Measurements from ENCODE around the gene STXBP6. TPM values are rescaled to one million over a fixed set of nuclear protein-coding genes. Genes with fewer than 3 reads are reported as not detected.

The STXBP6 gene
- polyA plus RNA-seq, 1 donor from 2014 or later: 14.6 TPM

- TF ChIP-seq POLR2AphosphoS5 (IDR thresholded peaks at IDR 0.05) (no peak), MXI1 (conservative IDR thresholded peaks at IDR 0.05; ENCODE audit: poor library complexity, severe bottlenecking) (no peak), CTCF (IDR thresholded peaks at IDR 0.05; ENCODE audit: poor library complexity, severe bottlenecking) (no peak), RAD21 (conservative IDR thresholded peaks at IDR 0.05) (no peak), EP300 (conservative IDR thresholded peaks at IDR 0.05; ENCODE audit: poor library complexity, severe bottlenecking) (no peak), TAF1 (IDR thresholded peaks at IDR 0.05; ENCODE audit: low read depth) (no peak), EZH2 (IDR thresholded peaks at IDR 0.05; ENCODE audit: borderline replicate concordance, insufficient read depth, low read length, poor library complexity, severe bottlenecking) (no peak), REST (IDR thresholded peaks at IDR 0.05; ENCODE audit: borderline replicate concordance) (no peak), SMC3 (conservative IDR thresholded peaks at IDR 0.05; ENCODE audit: poor library complexity) (no peak)
- H3K9me3 ChIP-seq (ENCODE audit: low read length): no peaks in the 10 kb centered on the region
Measured at GRCh38 chr14:24965934-24966578, 83.9 kb downstream of the STXBP6 start.

GRCh38 chr14:24965578-24965933, 84.4 kb downstream of the STXBP6 start:
- Histone ChIP-seq H3K4me3 (ENCODE audit: low read length) (no peak overlapping the region), H3F3A (ENCODE audit: insufficient read depth, low read length, poor library complexity, severe bottlenecking) (no peaks in the 10 kb centered on the region), H3K9me3 (ENCODE audit: low read length) (no peaks in the 10 kb centered on the region), H3K9me2 (ENCODE audit: insufficient read depth, low read length) (no peaks in the 10 kb centered on the region), H3K79me2 (replicated peaks; ENCODE audit: insufficient read depth, low read length) (no peaks in the 10 kb centered on the region), H4K20me1 (ENCODE audit: insufficient read depth) (no peaks in the 10 kb centered on the region), H3K27ac (ENCODE audit: low read length) (no peak overlapping the region), H3K4me2 (ENCODE audit: low read length) (no peak overlapping the region), H3K27me3 (ENCODE audit: insufficient read depth, low read depth, low read length) (no peaks in the 10 kb centered on the region), H3K9ac (ENCODE audit: low read length) (no peak overlapping the region), H2AFZ (ENCODE audit: low read depth, low read length) (no peak overlapping the region), H3K36me3 (ENCODE audit: insufficient read depth, low read length) (no peaks in the 10 kb centered on the region)
- no peak for TF ChIP-seq TAF1 (IDR thresholded peaks at IDR 0.05; ENCODE audit: low read depth)
- TF ChIP-seq POLR2AphosphoS5 (IDR thresholded peaks at IDR 0.05): no peak
- no peak for TF ChIP-seq EP300 (conservative IDR thresholded peaks at IDR 0.05; ENCODE audit: poor library complexity, severe bottlenecking)
- no peak for TF ChIP-seq MXI1 (conservative IDR thresholded peaks at IDR 0.05; ENCODE audit: poor library complexity, severe bottlenecking)
- TF ChIP-seq SMC3 (conservative IDR thresholded peaks at IDR 0.05; ENCODE audit: poor library complexity): no peak
- TF ChIP-seq CTCF (IDR thresholded peaks at IDR 0.05; ENCODE audit: poor library complexity, severe bottlenecking): no peak
- no peak for TF ChIP-seq RAD21 (conservative IDR thresholded peaks at IDR 0.05)
- no peak for TF ChIP-seq EZH2 (IDR thresholded peaks at IDR 0.05; ENCODE audit: borderline replicate concordance, insufficient read depth, low read length, poor library complexity, severe bottlenecking)
- TF ChIP-seq REST (IDR thresholded peaks at IDR 0.05; ENCODE audit: borderline replicate concordance): no peak

More at GRCh38 chr14:24965934-24966578, 83.9 kb downstream of the STXBP6 start:
- H3K9ac ChIP-seq (ENCODE audit: low read length): no peak overlapping the region
- no peak overlapping the region for H2AFZ ChIP-seq (ENCODE audit: low read depth, low read length)
- no peaks in the 10 kb centered on the region for H3K27me3 ChIP-seq (ENCODE audit: insufficient read depth, low read depth, low read length)
- no peak overlapping the region for H3K4me3 ChIP-seq (ENCODE audit: low read length)
- H3K4me2 ChIP-seq (ENCODE audit: low read length): no peak overlapping the region
- no peaks in the 10 kb centered on the region for H3K36me3 ChIP-seq (ENCODE audit: insufficient read depth, low read length)
- no peaks in the 10 kb centered on the region for H4K20me1 ChIP-seq (ENCODE audit: insufficient read depth)
- H3K9me2 ChIP-seq (ENCODE audit: insufficient read depth, low read length): no peaks in the 10 kb centered on the region
- H3K79me2 ChIP-seq (replicated peaks; ENCODE audit: insufficient read depth, low read length): no peaks in the 10 kb centered on the region
- no peaks in the 10 kb centered on the region for H3F3A ChIP-seq (ENCODE audit: insufficient read depth, low read length, poor library complexity, severe bottlenecking)
- no peak overlapping the region for H3K27ac ChIP-seq (ENCODE audit: low read length)

All from neural cell (in vitro differentiated cells).